ENCODE measurements around the gene SIT1. TPM values are rescaled to one million over a fixed set of nuclear protein-coding genes. Genes with fewer than 3 reads are reported as not detected.

Gene SIT1
- total RNA-seq, 1 donor from 2014 or later: not detected

DNA sequence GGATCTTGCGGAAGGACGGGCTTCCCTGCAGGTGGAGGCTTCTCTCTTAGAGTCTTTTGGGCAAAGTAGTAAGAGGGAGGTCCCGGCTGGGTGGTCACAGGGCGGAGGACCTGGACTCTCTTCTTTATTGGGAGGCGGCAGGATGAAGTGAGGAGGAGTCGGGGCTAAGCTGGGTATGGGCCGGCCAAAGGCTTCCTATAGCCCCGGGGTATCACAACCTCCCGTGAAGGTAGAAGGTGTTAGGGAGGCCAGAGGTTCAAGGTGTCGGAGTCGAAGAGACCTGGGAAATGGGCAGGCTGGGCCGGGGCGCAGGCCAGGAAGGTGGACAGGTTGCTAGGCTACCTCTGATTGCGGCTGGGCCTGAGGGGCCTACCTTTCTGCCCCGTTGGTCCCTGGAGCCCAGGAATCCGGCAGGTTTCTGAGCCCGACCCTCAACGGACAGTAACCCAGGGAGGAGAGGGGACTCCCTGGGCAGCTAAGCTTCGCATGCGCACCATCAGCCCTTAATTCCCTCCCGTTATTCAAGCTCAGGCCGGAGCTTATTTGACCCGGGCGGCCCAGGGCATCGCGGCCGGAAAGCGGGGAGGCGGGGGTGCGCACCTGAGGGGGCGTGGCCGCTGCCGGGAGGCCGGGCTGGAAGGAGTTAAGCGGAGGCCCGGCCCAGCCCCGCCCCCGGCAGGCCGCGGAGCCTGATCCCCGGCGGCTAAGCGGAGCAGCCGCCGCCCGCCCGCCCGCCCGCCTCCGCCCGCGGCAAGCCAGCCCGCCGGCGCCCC, 46.0 kb downstream of the SIT1 start, which contains the start of gene TESK1:
Gene TESK1, plus strand, starts transcription at position 685 of the 773 bp plus-strand sequence. CDS start 358 bp downstream, outside the sequence.
- no peak for DNase-seq

- peak; percentile 98 for DNase-seq
Measured at GRCh38 chr9:35603986-35604577, 46.6 kb downstream of the SIT1 start.

DNA sequence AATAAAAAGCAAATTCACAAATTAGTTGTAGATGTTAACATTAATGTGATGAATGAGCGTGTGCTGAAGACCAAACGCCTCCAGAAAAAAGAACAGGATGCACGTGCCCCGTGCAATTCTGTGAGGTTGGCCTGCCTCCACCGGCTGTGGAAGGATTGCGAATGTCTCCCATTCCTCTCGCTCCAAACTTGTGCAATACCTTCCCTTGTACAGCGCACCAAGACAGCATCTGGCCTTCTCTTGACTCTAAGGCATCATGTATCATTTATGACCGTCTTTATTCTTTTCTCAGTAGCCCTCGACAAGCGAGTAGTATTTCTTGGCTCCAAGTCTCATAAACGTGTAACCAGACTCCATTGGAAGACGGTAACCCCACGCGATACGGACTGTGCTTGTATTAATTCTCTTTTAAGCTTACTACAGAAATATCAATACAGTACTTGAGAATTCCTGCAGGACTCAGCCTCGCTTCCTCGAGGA, 47.2 kb downstream of the SIT1 start:
- DNase-seq: no peak

GRCh38 chr9:35599763-35600604, 50.7 kb downstream of the SIT1 start:
- DNase-seq: no peak

Small RNAs within 50 kb of the gene (small RNA-seq; reads per million reads assigned to genes)
- not detected for gene MIR4667
- not detected for gene RMRP
- gene RN7SL22P: not detected

Other genes starting within 250 kb of the SIT1 start
- gene RUSC2, start 160.8 kb downstream of the SIT1 start, total RNA-seq: 51.2 TPM
- 11.7 TPM for gene TESK1, start 45.7 kb downstream of the SIT1 start, total RNA-seq
- gene CD72, start 32.5 kb downstream of the SIT1 start, total RNA-seq: 0.47 TPM
- 159,856 TPM for gene RMRP, start 7.1 kb upstream of the SIT1 start, total RNA-seq
- gene CCDC107, start 7.4 kb upstream of the SIT1 start, total RNA-seq: 10.5 TPM
- gene ARHGEF39, start 14.3 kb upstream of the SIT1 start, total RNA-seq: 0.94 TPM
- 0.78 TPM for gene CA9, start 23.0 kb upstream of the SIT1 start, total RNA-seq
- gene TPM2, start 39.0 kb upstream of the SIT1 start, total RNA-seq: 18.1 TPM
- gene TLN1, start 81.3 kb upstream of the SIT1 start, total RNA-seq: 17.8 TPM
- 22.9 TPM for gene CREB3, start 81.7 kb upstream of the SIT1 start, total RNA-seq
- gene GBA2, start 98.3 kb upstream of the SIT1 start, total RNA-seq: 45.2 TPM
- 12.3 TPM for gene RGP1, start 98.4 kb upstream of the SIT1 start, total RNA-seq
- not detected for gene MSMP, start 103.3 kb upstream of the SIT1 start, total RNA-seq
- gene NPR2, start 140.7 kb upstream of the SIT1 start, total RNA-seq: 11.2 TPM
- 4.7 TPM for gene SPAG8, start 161.3 kb upstream of the SIT1 start, total RNA-seq
- gene HINT2, start 164.1 kb upstream of the SIT1 start, total RNA-seq: 7.0 TPM
- gene FAM221B, start 177.8 kb upstream of the SIT1 start, total RNA-seq: not detected
- 5.6 TPM for gene TMEM8B, start 178.3 kb upstream of the SIT1 start, total RNA-seq
- not detected for gene OR13J1, start 219.5 kb upstream of the SIT1 start, total RNA-seq